K562 (cell line): ENCODE results near the gene HSD11B1L. TPM values are rescaled to one million over a fixed set of nuclear protein-coding genes. Genes with fewer than 3 reads are reported as not detected.
A peak's percentile ranks its signal among the peaks of the same experiment; 100 is the strongest.

ENCODE experiments used
- DIDO1 ChIP-seq: fragments of 450-650 bp; IDR thresholded peaks from 2 replicates; pipeline ENCODE4 v1.6.1; 2016; ENCODE audit warnings: low read depth, missing biosample characterization, missing genetic modification characterization
- GABPB2 ChIP-seq: fragments of 250-450 bp; sonication (Bioruptor Pico); conservative IDR thresholded peaks from 2 replicates; pipeline ENCODE4 v1.5.1; 2021; ENCODE audit warnings: mild to moderate bottlenecking
- HDAC2 ChIP-seq: fragments of 450-650 bp; IDR thresholded peaks from 2 replicates; pipeline ENCODE4 v1.6.1; 2016; ENCODE audit warnings: mild to moderate bottlenecking
- NCOR1 ChIP-seq: fragments of 450-650 bp; IDR thresholded peaks from 2 replicates; pipeline ENCODE4 v1.6.1; 2016; ENCODE audit warnings: mild to moderate bottlenecking, moderate library complexity
- NR2C1 ChIP-seq, 2 experiments: fragments of 450-650 bp; IDR thresholded peaks; 2 replicates each; pipeline ENCODE4 v1.6.1; 2017; ENCODE audit warnings: mild to moderate bottlenecking in 2 of 2, antibody characterized with exemption in 1 of 2, inconsistent platforms in 1 of 2, missing compliant biosample characterization in 1 of 2, missing genetic modification characterization in 1 of 2
- PHB2 ChIP-seq: fragments of 450-650 bp; IDR thresholded peaks from 2 replicates; pipeline ENCODE4 v1.6.1; 2017; ENCODE audit warnings: low read depth
- PML ChIP-seq: IDR thresholded peaks from 2 replicates; pipeline ENCODE4 v1.6.1; 2012; ENCODE audit warnings: low read length, inconsistent platforms
- SETDB1 ChIP-seq: IDR thresholded peaks from one replicate; pipeline ENCODE4 v1.6.1; 2012; ENCODE audit warnings: low read length, control low read depth, inconsistent platforms
- U2AF1 ChIP-seq: fragments of 200-400 bp; formaldehyde crosslinking; optimal IDR thresholded peaks from 2 replicates; pipeline ENCODE3; 2017; ENCODE audit warnings: mild to moderate bottlenecking, low read depth, low read length, moderate library complexity
- ZBTB7A ChIP-seq: IDR thresholded peaks from 2 replicates; pipeline ENCODE4 v1.6.1; 2011; ENCODE audit warnings: low read depth, mild to moderate bottlenecking, low read length, moderate library complexity, borderline replicate concordance; ENCODE audit not compliant: control insufficient read depth
- ZFP1 ChIP-seq: fragments of 450-650 bp; formaldehyde crosslinking; IDR thresholded peaks from 2 replicates; pipeline ENCODE4 v1.4.0; 2020; ENCODE audit warnings: mild to moderate bottlenecking, mixed read lengths
- ZNF146 ChIP-seq: IDR thresholded peaks from one replicate; pipeline ENCODE4 v1.6.1; 2018; ENCODE audit warnings: missing compliant biosample characterization; ENCODE audit not compliant: unreplicated experiment
- ZNF282 ChIP-seq: sonication (generic); formaldehyde crosslinking; IDR thresholded peaks from 2 replicates; pipeline ENCODE4 v1.8.1; 2023; ENCODE audit warnings: missing genetic modification reagents
- ZNF3 ChIP-seq: fragments of 250-450 bp; sonication (Bioruptor Pico); IDR thresholded peaks from 2 replicates; pipeline ENCODE4 v1.5.0; 2021; ENCODE audit warnings: mild to moderate bottlenecking, moderate library complexity
- ZNF445 ChIP-seq: fragments of 250-450 bp; sonication (Bioruptor Pico); IDR thresholded peaks from 2 replicates; pipeline ENCODE4 v1.4.0; 2020; ENCODE audit warnings: low read depth, mild to moderate bottlenecking, moderate library complexity
- ZNF77 ChIP-seq: fragments of 250-450 bp; sonication (Bioruptor Pico); IDR thresholded peaks from 2 replicates; pipeline ENCODE4 v1.5.0; 2020
- polyA plus RNA-seq, 8 experiments: library from polyadenylated mRNA; depleted of rRNA in 4 of 8; stranded (reverse) in 5 of 8; unstranded in 3 of 8; fragments of >200 nt; fragmentation: Nextera tagmentation in 2 of 8; fragmentation: Illumina TruSeq in 1 of 8; extraction: Ambion mirVana in 2 of 8; extraction: Trizol in 1 of 8; gene quantifications; 2 replicates each; pipeline versions ENCODE4 v1.2.1 to v1.2.3, GENCODE V29; 2011 to 2014; ENCODE audit warnings: inconsistent platforms in 1 of 8, missing spikeins in 1 of 8
- total RNA-seq, 7 experiments: library from RNA; depleted of rRNA in 6 of 7; stranded (reverse); fragments of >200 nt in 6 of 7; fragmentation: Illumina TruSeq in 2 of 7; extraction: Trizol in 2 of 7; gene quantifications; 2 replicates each; pipeline versions ENCODE4 v1.2.1 to v1.2.3, GENCODE V29; 2011 to 2021; ENCODE audit warnings: low replicate concordance in 1 of 7
- TF ChIP-seq, protein P1 (sequence below), 2 experiments: fragments of 450-650 bp; IDR thresholded peaks; 2 replicates each; pipeline ENCODE4 v1.6.1; 2016; ENCODE audit warnings: mild to moderate bottlenecking in 2 of 2, borderline replicate concordance in 1 of 2, low read depth in 1 of 2, moderate library complexity in 1 of 2
- TF ChIP-seq, protein P2 (sequence below), 2 experiments: fragments of 450-650 bp in 1 of 2; sonication (generic) in 1 of 2; formaldehyde crosslinking in 1 of 2; IDR thresholded peaks in 1 of 2; conservative IDR thresholded peaks in 1 of 2; 2 replicates each; pipeline versions ENCODE4 v1.6.1 to v1.8.1; 2016 to 2023; ENCODE audit warnings: mild to moderate bottlenecking in 2 of 2, moderate library complexity in 2 of 2, inconsistent platforms in 1 of 2, missing genetic modification reagents in 1 of 2

The HSD11B1L gene
- total and polyA plus RNA-seq, 9 of the 15 experiments (the other 6 are each of a cell fraction or from before 2014, with no cell fraction given), result 0.31 to 7.7 (median 2.3) TPM

DNA sequence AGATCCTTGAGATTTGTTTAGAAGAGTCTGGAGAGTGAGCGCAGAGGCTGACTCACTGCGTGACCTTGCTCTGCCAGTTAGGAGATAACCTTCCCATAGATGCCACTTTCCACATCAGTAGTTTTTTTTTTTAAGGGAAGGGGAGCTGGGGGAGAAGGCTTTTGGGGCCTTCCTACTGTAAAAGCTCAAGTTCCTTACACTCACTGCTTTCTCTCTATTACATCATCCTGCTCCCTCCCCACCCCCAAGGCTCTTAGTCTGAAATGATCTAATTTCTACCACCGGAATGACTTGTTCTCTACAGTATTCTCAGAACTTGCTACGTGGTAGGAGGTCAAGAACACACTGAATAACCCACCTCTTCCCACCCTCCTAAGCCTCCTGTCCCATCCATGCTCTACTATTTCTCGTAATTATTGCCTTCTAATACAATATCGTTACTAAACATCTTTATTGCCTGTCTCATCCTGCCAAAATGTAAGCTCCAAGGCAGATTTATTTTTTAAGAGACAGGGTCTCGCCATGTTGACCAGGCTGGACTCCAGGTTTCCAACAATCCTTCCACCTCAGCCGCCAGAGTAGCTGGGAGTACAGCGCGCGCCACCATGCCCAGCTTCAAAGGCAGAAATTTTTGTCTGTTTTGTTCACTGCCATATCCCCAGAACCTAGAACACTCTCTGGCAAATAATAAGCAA lies 37.9 kb downstream of the HSD11B1L start (continued):
- TF ChIP-seq U2AF1 (no peak), PHB2 (no peak), GABPB2 (CRISPR knock-in tag) (0 out of 2 replicates have a peak, but pooled peaks have one; percentile 49), HDAC2 (no peak), NCOR1 (peak; percentile 47), ZNF445 (0 out of 2 replicates have a peak, but pooled peaks have one; percentile 6), ZNF282 (CRISPR knock-in tag) (no peak), ZFP1 (CRISPR knock-in tag) (no peak), ZNF77 (no peak), NR2C1 (IDR thresholded peaks at IDR 0.05) (peak; percentile 74; the same call in 1 of the 2 replicates), NR2C1 (tag; IDR thresholded peaks at IDR 0.05) (peak; percentile 74), DIDO1 (tag) (no peak), ZNF3 (CRISPR knock-in tag) (no peak), SETDB1 (no peak), ZNF146 (CRISPR knock-in tag) (no peak), PML (peak; percentile 45; the same call in 1 of the 2 replicates), ZBTB7A (no peak)
- TF ChIP-seq, protein P1, sequence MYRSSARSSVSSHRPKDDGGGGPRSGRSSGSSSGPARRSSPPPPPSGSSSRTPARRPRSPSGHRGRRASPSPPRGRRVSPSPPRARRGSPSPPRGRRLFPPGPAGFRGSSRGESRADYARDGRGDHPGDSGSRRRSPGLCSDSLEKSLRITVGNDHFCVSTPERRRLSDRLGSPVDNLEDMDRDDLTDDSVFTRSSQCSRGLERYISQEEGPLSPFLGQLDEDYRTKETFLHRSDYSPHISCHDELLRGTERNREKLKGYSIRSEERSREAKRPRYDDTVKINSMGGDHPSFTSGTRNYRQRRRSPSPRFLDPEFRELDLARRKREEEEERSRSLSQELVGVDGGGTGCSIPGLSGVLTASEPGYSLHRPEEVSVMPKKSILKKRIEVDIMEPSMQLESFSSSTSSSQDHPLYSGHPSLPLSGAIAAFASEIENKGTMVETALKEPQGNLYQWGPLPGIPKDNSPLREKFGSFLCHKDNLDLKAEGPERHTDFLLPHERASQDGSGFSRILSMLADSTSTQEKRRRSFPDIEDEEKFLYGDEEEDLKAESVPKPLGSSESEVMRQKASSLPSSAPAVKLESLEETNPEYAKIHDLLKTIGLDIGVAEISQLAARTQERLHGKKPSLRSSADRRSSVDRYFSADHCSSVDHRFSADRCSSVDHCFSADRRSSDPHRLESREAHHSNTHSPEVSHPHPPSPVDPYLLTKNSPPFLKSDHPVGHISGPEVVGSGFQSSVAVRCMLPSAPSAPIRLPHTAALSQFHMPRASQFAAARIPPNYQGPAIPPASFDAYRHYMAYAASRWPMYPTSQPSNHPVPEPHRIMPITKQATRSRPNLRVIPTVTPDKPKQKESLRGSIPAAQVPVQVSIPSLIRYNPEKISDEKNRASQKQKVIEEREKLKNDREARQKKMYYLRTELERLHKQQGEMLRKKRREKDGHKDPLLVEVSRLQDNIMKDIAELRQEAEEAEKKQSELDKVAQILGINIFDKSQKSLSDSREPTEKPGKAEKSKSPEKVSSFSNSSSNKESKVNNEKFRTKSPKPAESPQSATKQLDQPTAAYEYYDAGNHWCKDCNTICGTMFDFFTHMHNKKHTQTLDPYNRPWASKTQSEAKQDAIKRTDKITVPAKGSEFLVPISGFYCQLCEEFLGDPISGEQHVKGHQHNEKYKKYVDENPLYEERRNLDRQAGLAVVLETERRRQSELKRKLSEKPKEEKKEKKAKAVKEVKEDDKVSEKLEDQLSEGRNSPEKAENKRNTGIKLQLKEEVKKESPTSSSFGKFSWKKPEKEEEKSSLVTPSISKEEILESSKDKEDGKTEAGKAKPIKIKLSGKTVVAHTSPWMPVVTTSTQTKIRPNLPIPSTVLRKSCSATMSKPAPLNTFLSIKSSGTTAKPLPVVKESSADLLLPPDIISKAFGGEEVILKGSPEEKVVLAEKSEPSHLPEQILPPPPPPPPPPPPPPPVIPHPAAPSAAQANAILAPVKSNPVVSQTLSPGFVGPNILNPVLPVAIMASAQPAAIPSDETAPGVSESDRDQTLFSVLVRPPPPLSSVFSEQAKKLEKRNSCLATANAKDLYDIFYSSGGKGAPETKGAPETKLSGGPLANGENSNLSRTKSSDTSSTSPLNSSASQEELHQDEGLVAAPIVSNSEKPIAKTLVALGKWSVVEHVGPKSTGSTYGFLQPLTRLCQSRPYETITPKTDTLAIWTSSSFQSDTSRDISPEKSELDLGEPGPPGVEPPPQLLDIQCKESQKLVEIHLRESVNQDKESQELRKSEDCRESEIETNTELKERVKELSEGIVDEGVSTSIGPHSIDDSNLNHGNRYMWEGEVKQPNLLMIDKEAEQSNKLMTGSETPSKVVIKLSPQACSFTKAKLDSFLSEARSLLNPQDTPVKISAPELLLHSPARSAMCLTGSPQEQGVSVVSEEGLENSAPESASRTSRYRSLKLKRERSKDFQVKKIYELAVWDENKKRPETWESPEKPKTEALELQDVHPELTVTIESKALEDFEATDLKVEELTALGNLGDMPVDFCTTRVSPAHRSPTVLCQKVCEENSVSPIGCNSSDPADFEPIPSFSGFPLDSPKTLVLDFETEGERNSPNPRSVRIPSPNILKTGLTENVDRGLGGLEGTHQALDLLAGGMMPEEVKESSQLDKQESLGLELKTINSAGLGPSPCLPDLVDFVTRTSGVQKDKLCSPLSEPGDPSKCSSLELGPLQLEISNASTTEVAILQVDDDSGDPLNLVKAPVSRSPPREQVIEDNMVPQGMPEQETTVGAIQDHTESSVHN (IDR thresholded peaks at IDR 0.05; ENCODE audit: borderline replicate concordance in 1 of 2, low read depth in 1 of 2), result peak in 1 of 2 experiments; percentile 70; a peak in 2 of 4 replicates
- TF ChIP-seq, protein P2, sequence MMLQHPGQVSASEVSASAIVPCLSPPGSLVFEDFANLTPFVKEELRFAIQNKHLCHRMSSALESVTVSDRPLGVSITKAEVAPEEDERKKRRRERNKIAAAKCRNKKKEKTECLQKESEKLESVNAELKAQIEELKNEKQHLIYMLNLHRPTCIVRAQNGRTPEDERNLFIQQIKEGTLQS (IDR thresholded peaks at IDR 0.05), result peak; percentile 98
- TF ChIP-seq, protein P2 (CRISPR knock-in tag; conservative IDR thresholded peaks at IDR 0.05), result no peak
